HG02759 (cell line): ENCODE data around the gene KRI1.
"Not testable (repeated sequence)": the region's sequence is repeated elsewhere in the genome, so short reads cannot be mapped to it uniquely, and the experiment has no call there.

Experiments
- ATAC-seq: cut with Tn5 transposase; IDR thresholded peaks from one replicate; pipeline ENCODE4 v1.9.1; 2021; ENCODE audit warnings: mild to moderate bottlenecking, moderate library complexity; ENCODE audit not compliant: unreplicated experiment

The KRI1 gene

DNA sequence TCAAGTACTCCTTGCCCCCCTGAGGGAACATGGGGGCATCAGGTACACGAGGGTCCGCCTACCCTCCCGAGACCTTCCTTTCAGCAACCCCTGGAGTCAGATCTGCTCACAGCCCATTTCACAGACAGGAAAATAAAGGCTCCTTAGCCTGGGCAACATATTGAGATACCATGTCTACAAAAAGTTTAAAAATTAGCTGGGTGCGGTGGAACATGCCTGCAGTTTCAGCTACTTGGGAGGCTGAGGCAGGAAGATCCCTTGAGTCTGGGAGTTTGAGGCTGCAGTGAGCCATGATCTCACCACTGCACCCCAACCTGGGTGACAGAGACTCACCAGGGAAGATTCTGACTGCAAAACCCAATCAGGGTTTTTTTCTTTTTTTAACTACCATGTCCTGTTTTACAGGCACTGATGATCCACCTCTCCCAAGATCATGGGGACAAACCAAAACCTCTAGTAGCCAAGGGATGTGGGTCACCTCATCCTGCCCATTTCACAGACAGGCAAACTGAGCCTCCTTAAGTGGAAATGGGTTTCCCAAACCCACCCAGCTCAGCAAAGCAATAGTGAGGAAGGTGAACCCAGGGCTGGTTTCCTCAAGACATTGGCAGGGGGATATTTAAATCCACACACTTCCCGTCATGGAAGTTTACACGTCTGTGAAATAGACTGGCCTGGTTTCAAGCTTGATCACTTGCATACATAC is 9.4 kb upstream of the KRI1 start:
- ATAC-seq: no peak

- ATAC-seq: no peak
Observed at GRCh38 chr19:10574462-10574861, 8.7 kb upstream of the KRI1 start.

GRCh38 chr19:10573793-10574192 is 8.0 kb upstream of the KRI1 start:
- ATAC-seq: not testable (repeated sequence)

- peak; percentile 71 for ATAC-seq
Observed at GRCh38 chr19:10568826-10569651, 3.2 kb upstream of the KRI1 start, which contains the start of gene CDKN2D. TSS of gene CDKN2D (minus strand) at chr19:10568979. CDS start at chr19:10568653, 326 bp downstream.

DNA sequence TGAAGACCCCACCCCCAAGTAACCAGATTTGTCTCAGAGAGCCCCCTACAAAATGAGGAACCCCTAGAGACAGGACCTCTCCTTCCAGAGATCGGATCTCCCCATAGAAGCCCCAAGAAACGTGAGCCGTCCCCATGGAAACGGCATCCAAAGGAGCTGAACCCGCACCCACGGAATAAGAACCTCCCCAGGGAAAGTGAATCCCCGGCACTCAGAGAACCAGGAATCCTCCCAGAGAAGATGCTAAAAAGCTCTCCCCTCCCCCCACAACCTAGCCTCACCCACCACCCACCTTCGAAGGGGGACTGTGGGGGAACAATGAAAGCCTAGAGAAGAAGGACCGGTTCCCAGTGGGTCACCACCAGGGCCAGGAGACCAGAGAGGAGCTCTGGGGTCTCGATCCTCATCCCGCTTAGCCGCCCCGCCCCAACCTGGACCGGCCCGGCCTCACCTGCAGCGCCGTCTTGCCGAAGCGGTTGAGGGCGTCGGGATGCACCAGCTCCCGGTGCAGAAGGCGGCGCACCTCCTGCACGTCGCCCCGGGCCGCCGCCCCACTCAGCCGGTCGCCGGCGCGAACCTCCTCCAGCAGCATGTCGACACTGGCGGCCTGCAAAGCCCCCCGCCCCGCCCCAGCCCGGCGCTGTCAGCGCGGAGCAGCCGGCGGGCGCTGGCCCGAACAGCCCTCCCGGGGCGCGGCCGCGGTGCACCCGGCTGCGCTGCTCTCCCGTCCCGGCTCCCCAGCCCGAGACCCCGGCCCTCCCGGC is 2.4 kb upstream of the KRI1 start:
- ATAC-seq: peak; percentile 3

GRCh38 chr19:10567656-10568055 is 1.8 kb upstream of the KRI1 start:
- no peak for ATAC-seq

DNA sequence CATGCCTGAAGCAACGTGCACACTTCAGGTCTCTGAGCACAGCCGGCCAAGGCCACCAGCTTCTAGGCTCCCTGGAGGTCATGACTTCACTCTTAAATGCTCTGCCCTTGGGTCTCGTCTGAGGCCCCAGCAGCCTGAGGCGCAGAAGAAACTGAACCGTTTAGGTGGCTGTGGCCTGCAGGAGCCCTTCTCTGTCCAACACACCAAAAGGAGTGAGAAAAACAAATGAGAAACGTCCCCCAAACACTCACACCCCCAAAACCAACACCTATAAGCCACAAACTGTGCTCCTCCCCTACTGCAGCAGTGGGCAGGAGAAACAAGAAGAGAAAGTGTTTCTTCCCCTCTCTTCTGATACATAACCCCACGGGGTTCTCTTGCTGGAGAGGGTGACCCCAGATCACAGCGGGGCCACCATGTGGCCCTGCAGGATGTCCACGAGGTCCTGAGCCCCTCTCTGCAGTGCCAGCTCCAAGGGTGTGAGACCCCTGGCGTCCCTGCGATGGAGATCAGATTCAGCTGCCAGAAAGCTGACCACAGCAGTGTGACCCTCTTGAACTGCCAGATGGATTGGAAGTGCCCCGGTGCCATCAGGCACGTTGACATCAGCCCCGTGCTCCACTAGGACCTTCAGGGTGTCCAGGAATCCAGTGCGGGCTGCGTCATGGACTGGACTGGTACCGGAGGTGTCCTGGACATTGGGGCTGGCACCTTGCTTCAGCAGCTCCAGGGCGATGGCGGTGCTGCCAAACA is 1.0 kb upstream of the KRI1 start:
- no peak for ATAC-seq

DNA sequence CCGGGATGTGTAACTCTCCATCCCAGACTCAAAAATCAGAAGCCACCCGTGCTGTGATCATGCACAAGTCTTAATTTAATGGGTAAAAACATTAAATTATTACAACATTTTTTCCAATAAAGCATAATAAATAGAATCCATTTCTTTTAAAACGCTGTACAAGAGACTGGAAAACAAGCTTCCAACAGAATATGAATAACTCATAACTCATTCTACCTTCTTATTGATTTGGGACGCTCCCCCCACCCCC is 523 bp upstream of the KRI1 start:
- no peak for ATAC-seq

DNA sequence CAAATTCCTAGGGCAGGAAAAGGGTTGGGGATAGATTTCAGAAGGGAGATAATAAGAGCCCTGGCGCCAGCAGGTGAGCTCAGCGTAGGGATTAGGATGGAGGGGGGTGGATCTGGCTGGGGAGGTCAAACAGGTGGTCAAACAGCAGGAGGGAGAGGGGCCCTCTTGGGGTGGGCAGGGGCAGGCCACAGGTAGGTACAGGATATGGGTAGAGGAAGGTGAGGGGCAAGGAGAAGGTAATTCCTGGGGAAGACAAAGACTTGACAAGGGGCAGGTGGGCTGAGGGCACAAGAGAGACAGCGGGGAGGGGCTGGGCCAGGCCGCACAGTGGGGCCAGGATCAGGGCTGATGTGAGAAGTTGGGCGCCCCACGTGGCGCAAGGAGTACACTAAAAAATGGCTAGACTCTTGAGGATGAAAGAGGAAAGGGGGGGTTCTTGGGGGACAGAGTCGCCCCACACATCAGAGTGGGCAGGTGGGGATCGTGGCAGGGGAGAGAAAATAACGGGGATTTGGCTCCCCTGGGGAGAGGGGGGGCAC is 713 bp downstream of the KRI1 start:
- no peak for ATAC-seq

DNA sequence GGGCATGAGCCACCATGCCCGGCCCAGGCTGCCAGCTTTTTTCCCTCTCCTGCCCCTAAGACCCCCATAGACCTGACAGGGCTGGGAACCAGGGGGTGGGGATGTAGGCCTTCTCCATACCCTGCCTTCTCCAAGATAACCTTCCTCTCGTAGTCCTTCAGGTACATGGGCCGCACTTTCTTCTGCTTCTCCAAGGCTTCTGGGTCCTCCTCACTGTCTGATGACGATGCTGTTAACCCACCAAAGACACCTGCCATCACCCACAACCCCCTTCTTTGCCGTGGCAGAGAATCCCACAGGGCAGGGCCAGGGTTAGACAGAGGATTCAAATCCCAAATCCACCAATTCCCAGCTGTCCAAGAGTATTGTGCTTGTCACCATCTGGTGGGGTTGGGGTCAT is 3.2 kb downstream of the KRI1 start:
- ATAC-seq: no peak

GRCh38 chr19:10560154-10560553 is 5.7 kb downstream of the KRI1 start:
- no peak for ATAC-seq

DNA sequence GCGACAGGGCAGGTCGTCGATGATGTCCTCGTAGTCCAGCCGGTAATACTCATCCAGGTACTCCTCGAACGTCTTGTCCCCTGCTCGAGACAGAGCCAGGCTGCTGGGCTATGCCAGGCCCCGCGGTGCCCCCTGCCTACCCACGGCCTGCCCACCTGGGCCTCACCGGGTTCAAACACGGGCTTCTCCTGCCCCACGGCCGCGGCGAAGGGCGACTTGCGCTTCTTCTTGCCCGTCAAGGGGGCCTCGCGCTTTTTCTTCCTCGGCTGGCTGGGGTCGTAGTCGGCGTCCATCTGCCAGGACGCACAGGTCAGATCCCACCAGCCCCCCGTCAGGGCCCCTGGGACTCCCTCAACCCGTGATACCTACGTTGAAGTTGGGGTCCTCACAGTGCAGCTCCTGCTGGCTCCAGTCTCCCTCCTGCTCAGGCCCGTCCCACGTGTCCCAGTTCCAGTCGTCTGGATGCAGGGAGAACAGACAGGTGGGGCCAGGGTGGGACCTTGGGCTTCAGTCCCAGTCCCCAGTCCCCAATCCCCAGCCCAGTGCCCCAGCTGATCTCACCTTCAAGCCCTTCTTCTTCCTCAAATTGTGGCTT is 8.1 kb downstream of the KRI1 start:
- no peak for ATAC-seq

GRCh38 chr19:10555610-10555973 is 10.2 kb downstream of the KRI1 start:
- no peak for ATAC-seq

- ATAC-seq: no peak
Observed at GRCh38 chr19:10554760-10555609, 10.8 kb downstream of the KRI1 start.

- peak; percentile 82 for ATAC-seq
Observed at GRCh38 chr19:10553943-10554381, 11.8 kb downstream of the KRI1 start.

- ATAC-seq: no peak
Observed at GRCh38 chr19:10553087-10553667, 12.6 kb downstream of the KRI1 start.

DNA sequence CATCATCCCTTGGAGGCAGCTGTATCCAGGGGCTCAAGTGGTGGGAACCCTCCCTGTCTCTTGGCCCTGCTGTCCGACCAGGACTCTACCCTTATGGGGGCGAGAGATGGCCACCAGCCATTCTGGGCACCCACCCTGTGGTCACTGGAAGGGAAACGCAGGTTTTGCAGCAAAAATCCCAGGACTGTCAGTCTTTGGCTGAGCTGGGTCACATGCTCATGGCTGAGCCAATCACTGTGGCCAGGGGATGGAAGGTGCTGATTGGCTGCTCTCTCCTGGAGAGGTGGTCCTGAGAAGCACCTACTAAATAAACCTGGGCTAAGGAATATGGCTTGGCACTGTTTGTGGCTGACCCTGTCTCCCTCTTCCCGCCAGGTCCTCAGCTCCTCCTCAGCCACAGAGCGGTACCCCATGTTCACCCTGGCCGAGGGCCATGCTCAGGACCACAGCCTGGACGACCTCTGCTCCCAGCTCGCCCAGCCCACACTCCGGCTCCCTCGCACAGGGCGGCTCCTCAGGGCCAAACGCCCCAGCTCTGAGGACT is 13.2 kb downstream of the KRI1 start:
- ATAC-seq: no peak

DNA sequence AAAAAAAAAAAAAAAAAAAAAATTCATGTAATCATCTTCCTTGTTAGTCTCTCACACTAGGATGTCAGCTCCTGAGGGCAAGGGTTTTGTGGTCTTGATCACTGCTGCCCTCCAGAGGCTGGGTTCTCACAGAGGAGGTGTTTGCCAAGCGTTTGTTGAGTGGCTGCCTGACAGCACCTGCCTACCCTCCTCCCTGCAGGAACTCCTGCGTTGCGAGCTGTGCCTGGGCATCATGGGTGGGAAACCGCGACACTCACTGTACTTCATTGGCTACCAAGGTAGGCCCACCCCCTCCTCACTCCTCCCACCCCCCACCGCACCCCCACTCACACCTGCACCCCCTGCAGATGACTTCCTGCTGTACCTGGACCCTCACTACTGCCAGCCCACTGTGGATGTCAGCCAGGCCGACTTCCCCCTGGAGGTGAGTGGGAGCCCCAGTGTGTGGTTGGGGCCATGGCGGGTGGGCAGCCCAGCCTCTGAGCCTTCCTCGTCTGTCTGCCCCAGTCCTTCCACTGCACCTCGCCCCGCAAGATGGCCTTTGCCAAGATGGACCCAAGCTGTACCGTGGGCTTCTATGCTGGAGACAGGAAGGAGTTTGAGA is 14.0 kb downstream of the KRI1 start:
- ATAC-seq: no peak
